HG03159 (cell line): ENCODE data around the gene CSNK1D.
"Not testable (repeated sequence)": the region's sequence is repeated elsewhere in the genome, so short reads cannot be mapped to it uniquely, and the experiment has no call there.

Experiments used
- ATAC-seq: cut with Tn5 transposase; IDR thresholded peaks from one replicate; pipeline ENCODE4 v1.9.1; 2021; ENCODE audit warnings: mild to moderate bottlenecking, moderate library complexity; ENCODE audit not compliant: unreplicated experiment

The CSNK1D gene

DNA sequence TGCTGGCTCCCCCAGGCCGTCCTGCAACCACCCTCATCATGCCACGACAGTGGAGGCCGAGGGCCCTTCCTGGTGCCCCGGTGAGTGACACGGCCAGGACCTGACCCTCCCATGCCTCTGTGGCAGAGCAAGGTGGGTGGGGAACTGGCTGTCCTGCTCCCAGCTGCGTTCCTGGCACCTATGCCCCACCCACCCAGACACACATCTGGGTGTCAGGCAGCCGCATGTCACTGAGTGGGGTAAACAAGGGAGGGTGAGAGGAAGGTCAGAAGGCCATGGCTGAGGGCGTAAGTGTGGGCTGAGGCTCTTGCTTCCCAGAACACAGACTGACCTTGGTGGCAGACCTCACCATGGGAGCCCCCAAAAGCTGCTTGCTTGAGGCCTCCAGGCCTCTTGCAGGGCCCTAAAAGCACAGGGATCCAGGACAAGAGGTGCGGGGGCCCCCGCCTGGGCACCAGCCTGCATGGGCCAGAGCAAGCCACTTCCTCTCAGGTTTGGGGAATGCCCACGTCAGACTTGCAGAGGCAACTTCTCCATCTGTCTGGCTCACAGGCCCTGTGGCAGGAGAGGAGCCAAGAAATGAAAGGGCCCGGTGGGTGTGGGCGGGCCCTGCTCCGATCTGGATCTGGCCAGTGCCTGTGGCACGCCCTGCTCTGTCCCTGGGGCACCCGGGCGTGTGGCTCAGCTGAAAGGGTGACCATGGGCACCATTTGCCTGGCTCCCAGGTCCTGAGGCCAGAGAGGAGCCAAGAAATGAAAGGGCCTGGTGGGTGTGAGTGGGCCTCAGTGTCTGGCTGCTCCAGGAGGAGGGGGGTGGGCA, 57.0 kb downstream of the CSNK1D start:
- no peak for ATAC-seq

DNA sequence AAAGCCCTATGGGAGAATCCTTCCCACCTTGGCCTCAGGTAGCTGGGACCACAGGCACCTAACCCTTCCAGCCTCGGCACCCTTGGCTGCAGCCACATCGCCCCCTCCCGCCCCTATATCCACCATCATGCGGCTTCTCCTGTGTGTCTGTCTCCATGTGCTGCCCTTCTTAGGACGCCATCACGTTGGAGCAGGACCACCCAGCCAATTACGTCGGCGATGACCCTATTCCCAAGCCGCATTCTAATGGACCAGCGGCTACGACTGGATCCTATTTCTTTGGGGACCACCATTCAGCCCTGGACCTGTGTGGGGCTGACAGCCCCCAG, 57.6 kb downstream of the CSNK1D start:
- no peak for ATAC-seq

- no peak for ATAC-seq
Measured at GRCh38 chr17:82215095-82215971, 58.2 kb downstream of the CSNK1D start.

DNA sequence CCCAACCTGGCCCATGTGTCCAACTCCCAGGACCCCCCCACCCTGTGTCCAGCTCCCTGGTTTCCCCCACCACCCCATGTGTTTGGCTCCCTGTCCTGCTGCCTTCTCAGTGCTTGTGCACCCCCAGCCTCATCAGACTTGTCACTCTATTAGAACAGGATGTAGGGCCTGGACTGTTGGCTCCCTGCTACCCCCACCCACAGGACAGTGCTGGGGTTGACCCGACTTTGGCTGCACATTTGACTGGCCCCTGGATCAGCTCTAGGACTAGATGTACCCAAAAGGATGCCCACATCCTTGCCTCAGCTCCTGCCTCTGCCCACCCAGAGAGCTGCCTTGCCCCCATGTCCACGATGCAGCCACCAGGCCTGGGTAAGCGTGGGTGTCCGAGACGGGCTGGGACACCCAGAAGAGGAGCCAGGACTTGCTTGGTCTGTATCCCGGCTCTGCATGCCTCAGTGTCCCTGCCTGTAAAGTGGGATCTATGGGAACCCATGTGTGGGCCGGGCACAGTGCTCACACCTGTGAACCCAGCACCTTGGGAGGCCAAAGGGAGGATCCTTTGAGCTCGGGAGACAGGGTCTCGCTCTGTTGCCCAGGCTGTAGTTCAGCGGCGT, 59.4 kb downstream of the CSNK1D start:
- ATAC-seq: no peak

- ATAC-seq: peak; percentile 14
Measured at GRCh38 chr17:82213251-82214011, 60.1 kb downstream of the CSNK1D start.

DNA sequence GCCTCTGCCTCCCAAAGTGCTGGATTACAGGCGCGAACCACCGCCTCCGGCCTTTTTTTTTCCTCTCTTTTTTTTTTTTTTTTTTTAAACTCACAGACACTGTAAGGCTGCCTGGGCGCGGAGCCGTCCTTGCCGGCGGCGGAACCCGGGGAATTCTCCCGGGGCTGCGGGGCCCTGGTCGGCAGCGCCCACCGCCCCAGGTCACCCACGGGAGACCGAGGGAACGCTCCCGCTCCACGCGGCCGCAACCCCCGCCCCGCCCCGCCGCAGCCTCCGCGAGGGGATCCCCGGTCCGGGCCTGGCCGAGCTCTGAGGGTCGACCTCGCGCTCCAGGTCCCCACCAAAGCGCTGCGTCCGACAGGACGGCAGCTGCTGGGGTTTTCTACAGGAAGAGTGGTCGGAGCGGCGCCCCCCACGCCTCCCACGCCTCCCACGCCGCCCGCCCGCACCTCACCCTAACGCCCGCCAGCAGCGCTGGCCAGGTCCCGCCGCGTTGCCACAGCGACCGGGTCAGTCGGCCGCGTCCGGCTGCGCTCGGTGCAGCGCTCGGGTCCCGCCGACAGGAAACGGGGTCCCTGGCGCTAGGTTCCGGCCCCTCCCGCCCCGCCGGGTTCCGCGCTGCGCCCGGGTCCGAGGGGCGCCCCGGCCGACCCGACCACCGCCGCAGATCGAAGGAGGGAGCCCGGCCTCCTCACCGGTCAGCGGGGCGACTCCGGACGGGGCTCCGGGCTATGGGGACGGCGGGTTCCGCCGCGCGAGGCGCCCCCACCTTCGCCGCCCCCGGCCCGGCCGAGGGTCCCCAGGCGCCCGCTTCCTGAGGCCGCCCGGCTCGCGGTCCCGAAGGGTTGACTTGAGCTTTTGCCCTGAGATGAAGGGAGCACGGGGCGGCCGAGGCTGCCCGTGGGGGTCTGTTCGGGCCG, 60.9 kb downstream of the CSNK1D start, which contains the start of gene CCDC57:
Gene CCDC57 (minus strand): TSS at position 512 of the 920 bp plus-strand sequence. CDS start 10,898 bp downstream, outside the sequence.
- peak; percentile 64 for ATAC-seq

DNA sequence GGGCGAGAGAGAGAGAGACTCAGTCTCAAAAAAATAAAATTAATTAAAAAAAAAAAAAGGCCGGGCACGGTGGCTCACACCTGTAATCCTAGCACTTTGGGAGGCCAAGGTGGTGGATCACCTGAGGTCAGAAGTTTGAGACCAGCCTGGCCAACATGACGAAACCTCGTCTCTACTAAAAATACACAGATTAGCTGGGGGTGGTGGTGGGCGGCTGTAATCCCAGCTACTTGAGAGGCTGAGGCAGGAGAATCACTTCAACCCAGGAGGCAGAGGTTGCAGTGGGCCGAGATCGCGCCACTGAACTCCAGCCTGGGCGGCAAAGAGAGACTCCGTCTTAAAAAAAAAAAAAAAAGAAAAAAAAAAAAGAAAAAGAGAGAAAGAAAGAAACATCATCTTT, 62.8 kb downstream of the CSNK1D start:
- ATAC-seq: not testable (repeated sequence)

GRCh38 chr17:82205720-82206508, 67.6 kb downstream of the CSNK1D start:
- ATAC-seq: peak; percentile 67

GRCh38 chr17:82204831-82205719, 68.4 kb downstream of the CSNK1D start:
- no peak for ATAC-seq

- ATAC-seq: no peak
Measured at GRCh38 chr17:82203920-82204319, 69.6 kb downstream of the CSNK1D start.

GRCh38 chr17:82202981-82203380, 70.5 kb downstream of the CSNK1D start:
- ATAC-seq: no peak

DNA sequence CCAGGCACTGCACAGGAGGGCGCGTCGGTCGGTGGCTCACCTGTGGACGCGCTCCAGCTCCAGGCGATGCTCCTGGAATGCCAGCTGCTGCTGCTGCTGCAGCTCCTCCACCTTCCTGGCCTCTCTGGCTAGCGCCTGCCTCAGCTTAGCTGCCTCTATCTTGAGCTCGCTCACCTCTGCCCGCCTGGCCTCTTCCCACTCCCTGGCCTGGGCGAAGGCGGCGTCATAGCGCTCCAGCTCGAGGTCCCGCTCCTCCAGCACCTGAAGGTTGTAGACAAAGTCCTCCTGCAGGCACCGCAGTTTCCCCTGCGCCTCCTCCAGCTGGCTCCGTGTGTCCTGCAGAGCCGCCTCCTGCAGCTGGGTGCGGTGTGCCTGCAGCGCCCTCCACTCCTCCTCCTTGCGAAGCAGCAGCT, 72.0 kb downstream of the CSNK1D start:
- ATAC-seq: no peak

- no peak for ATAC-seq
Measured at GRCh38 chr17:82200743-82201497, 72.6 kb downstream of the CSNK1D start.

GRCh38 chr17:82200135-82200534, 73.4 kb downstream of the CSNK1D start:
- no peak for ATAC-seq

- ATAC-seq: no peak
Measured at GRCh38 chr17:82199496-82199895, 74.0 kb downstream of the CSNK1D start.

DNA sequence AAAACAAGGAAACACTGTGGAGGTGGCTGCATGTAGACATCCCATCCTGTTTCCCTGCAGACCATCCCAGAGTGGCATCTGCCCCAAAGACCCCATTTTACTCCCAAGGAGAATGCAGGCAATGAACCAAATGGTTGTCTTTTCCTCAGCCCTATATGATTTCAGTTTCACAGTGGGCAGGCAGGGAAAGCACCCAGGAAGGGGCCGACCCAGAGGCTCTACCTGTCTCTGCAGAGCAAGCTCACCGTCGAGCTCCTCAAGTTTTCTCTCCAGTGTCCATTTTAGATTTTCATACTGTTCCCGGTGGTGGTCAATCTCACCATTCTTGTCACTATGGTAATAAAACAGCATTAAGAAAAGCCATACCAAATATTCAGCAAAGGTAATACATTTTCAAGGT, 75.4 kb downstream of the CSNK1D start:
- no peak for ATAC-seq
